ENCODE results near the gene CLEC4M.
A peak's percentile ranks its signal among the peaks of the same experiment; 100 is the strongest.

CLEC4M gene

GRCh38 chr19:7740682-7741054 is 22.4 kb upstream of the CLEC4M start:
- H3K36me3 ChIP-seq (ENCODE audit: control insufficient read depth, insufficient read depth, low read length), result no peaks in the 10 kb centered on the region
- DNase-seq (ENCODE audit: extremely low read depth, insufficient read length), result no peak
- no peak overlapping the region for H3K4me3 ChIP-seq (replicated peaks; ENCODE audit: low read depth, low read length)
- no peaks in the 10 kb centered on the region for H3K27me3 ChIP-seq (replicated peaks; ENCODE audit: control insufficient read depth, insufficient read depth, low read length)
- no peak for TF ChIP-seq CTCF (IDR thresholded peaks at IDR 0.05; ENCODE audit: insufficient read depth, low read length, poor library complexity, severe bottlenecking)

- no peak for TF ChIP-seq CTCF (IDR thresholded peaks at IDR 0.05; ENCODE audit: insufficient read depth, low read length, poor library complexity, severe bottlenecking)
- no peaks in the 10 kb centered on the region for H3K36me3 ChIP-seq (ENCODE audit: control insufficient read depth, insufficient read depth, low read length)
- H3K27me3 ChIP-seq (replicated peaks; ENCODE audit: control insufficient read depth, insufficient read depth, low read length), result no peaks in the 10 kb centered on the region
- no peak for DNase-seq (ENCODE audit: extremely low read depth, insufficient read length)
- no peak overlapping the region for H3K4me3 ChIP-seq (replicated peaks; ENCODE audit: low read depth, low read length)
These were observed 20.5 kb upstream of the CLEC4M start for GRCh38 chr19:7742575-7742974.

GRCh38 chr19:7742991-7743390 is 20.1 kb upstream of the CLEC4M start:
- Histone ChIP-seq H3K36me3 (ENCODE audit: control insufficient read depth, insufficient read depth, low read length) (no peaks in the 10 kb centered on the region), H3K4me3 (replicated peaks; ENCODE audit: low read depth, low read length) (no peak overlapping the region), H3K27me3 (replicated peaks; ENCODE audit: control insufficient read depth, insufficient read depth, low read length) (no peaks in the 10 kb centered on the region)
- DNase-seq (ENCODE audit: extremely low read depth, insufficient read length), result no peak
- no peak for TF ChIP-seq CTCF (IDR thresholded peaks at IDR 0.05; ENCODE audit: insufficient read depth, low read length, poor library complexity, severe bottlenecking)

GRCh38 chr19:7743425-7743841 is 19.6 kb upstream of the CLEC4M start:
- H3K36me3 ChIP-seq (ENCODE audit: control insufficient read depth, insufficient read depth, low read length), result no peaks in the 10 kb centered on the region
- H3K4me3 ChIP-seq (replicated peaks; ENCODE audit: low read depth, low read length), result no peak overlapping the region
- TF ChIP-seq CTCF (IDR thresholded peaks at IDR 0.05; ENCODE audit: insufficient read depth, low read length, poor library complexity, severe bottlenecking), result no peak
- DNase-seq (ENCODE audit: extremely low read depth, insufficient read length), result peak; percentile 81
- H3K27me3 ChIP-seq (replicated peaks; ENCODE audit: control insufficient read depth, insufficient read depth, low read length), result no peaks in the 10 kb centered on the region

- no peak for TF ChIP-seq CTCF (IDR thresholded peaks at IDR 0.05; ENCODE audit: insufficient read depth, low read length, poor library complexity, severe bottlenecking)
- Histone ChIP-seq H3K27me3 (replicated peaks; ENCODE audit: control insufficient read depth, insufficient read depth, low read length) (no peaks in the 10 kb centered on the region), H3K4me3 (replicated peaks; ENCODE audit: low read depth, low read length) (no peak overlapping the region), H3K36me3 (ENCODE audit: control insufficient read depth, insufficient read depth, low read length) (no peaks in the 10 kb centered on the region)
- no peak for DNase-seq (ENCODE audit: extremely low read depth, insufficient read length)
These were observed 18.8 kb upstream of the CLEC4M start for GRCh38 chr19:7744199-7744786.
